GM23338 (cell line): Measurements from ENCODE around the gene TRIM38. TPM values are rescaled to one million over a fixed set of nuclear protein-coding genes. Genes with fewer than 3 reads are reported as not detected.

Experiments
- ATAC-seq: fragments of 200-7000 bp; cut with Tn5 transposase; 3 replicates; pipeline ENCODE4 v1.9.1; 2020
- DNase-seq: peaks from one replicate; pipeline ENCODE4 v3.0.0-alpha.2; 2015; ENCODE audit warnings: low spot score
- H2AFZ ChIP-seq: fragments of 200-600 bp; sonication (generic); 2 replicates; pipeline ENCODE4 v1.8.0; 2016; ENCODE audit warnings: antibody characterized with exemption, mild to moderate bottlenecking, moderate library complexity
- H3F3A ChIP-seq: fragments of 200-600 bp; sonication (generic); replicated peaks from 2 replicates; pipeline ENCODE4 v1.8.0; 2017; ENCODE audit warnings: antibody characterized with exemption, mixed run types, low read depth
- H3K27ac ChIP-seq: fragments of 200-600 bp; sonication (generic); 2 replicates; pipeline ENCODE4 v1.6.1; 2016; ENCODE audit warnings: low read depth
- H3K27me3 ChIP-seq: fragments of 200-600 bp; sonication (generic); 2 replicates; pipeline ENCODE4 v1.8.0; 2016; ENCODE audit warnings: mild to moderate bottlenecking, mixed run types, moderate library complexity; ENCODE audit not compliant: insufficient read depth
- H3K36me3 ChIP-seq: fragments of 200-600 bp; sonication (generic); 2 replicates; pipeline ENCODE4 v1.8.0; 2016; ENCODE audit warnings: mild to moderate bottlenecking; ENCODE audit not compliant: insufficient read depth
- H3K4me1 ChIP-seq: fragments of 200-600 bp; sonication (generic); 2 replicates; pipeline ENCODE4 v1.8.0; 2016; ENCODE audit warnings: mild to moderate bottlenecking, moderate library complexity; ENCODE audit not compliant: insufficient read depth
- H3K4me2 ChIP-seq: fragments of 200-600 bp; sonication (generic); 2 replicates; pipeline ENCODE4 v1.7.1; 2017; ENCODE audit warnings: mixed run types
- H3K4me3 ChIP-seq: fragments of 200-600 bp; sonication (generic); 2 replicates; pipeline ENCODE4 v1.6.1; 2016; ENCODE audit warnings: mixed run types
- H3K79me2 ChIP-seq: fragments of 200-600 bp; sonication (generic); replicated peaks from 2 replicates; pipeline ENCODE4 v1.8.0; 2017; ENCODE audit warnings: mild to moderate bottlenecking; ENCODE audit not compliant: insufficient read depth
- H3K9me2 ChIP-seq: fragments of 200-600 bp; sonication (generic); 2 replicates; pipeline ENCODE4 v1.8.0; 2017; ENCODE audit not compliant: insufficient read depth
- H4K20me1 ChIP-seq: fragments of 200-600 bp; sonication (generic); replicated peaks from 2 replicates; pipeline ENCODE4 v1.8.0; 2017; ENCODE audit warnings: mild to moderate bottlenecking; ENCODE audit not compliant: insufficient read depth
- H3K27ac Mint-ChIP-seq: 2 replicates; pipeline ENCODE4 v1.8.0; 2020; ENCODE audit warnings: inconsistent platforms, mild to moderate bottlenecking, moderate library complexity, mixed read lengths
- H3K27me3 Mint-ChIP-seq: 3 replicates; pipeline ENCODE4 v1.8.0; 2022; ENCODE audit warnings: low read depth, mild to moderate bottlenecking, moderate library complexity, mixed read lengths, inconsistent platforms; ENCODE audit not compliant: insufficient read depth, poor library complexity
- H3K36me3 Mint-ChIP-seq: 3 replicates; pipeline ENCODE4 v1.8.0; 2021; ENCODE audit warnings: low read depth, mild to moderate bottlenecking, inconsistent platforms, moderate library complexity, mixed read lengths
- H3K4me1 Mint-ChIP-seq: 3 replicates; pipeline ENCODE4 v1.8.0; 2020; ENCODE audit warnings: mild to moderate bottlenecking, inconsistent platforms, mixed read lengths
- H3K4me3 Mint-ChIP-seq: 3 replicates; pipeline ENCODE4 v1.8.0; 2021; ENCODE audit warnings: moderate library complexity, mild to moderate bottlenecking, inconsistent platforms, mixed read lengths
- H3K9me3 Mint-ChIP-seq: 3 replicates; pipeline ENCODE4 v1.8.0; 2020; ENCODE audit warnings: moderate library complexity, mild to moderate bottlenecking, inconsistent platforms, mixed read lengths
- CREB1 ChIP-seq: fragments of 250-450 bp; sonication (Bioruptor Pico); IDR thresholded peaks from 2 replicates; pipeline ENCODE4 v1.5.0; 2020; ENCODE audit warnings: low read depth, mild to moderate bottlenecking, moderate library complexity
- EZH2 ChIP-seq: fragments of 200-600 bp; sonication (generic); IDR thresholded peaks from one replicate; pipeline ENCODE4 v1.8.0; 2017; ENCODE audit warnings: antibody characterized with exemption, mild to moderate bottlenecking, low read depth; ENCODE audit not compliant: unreplicated experiment
- JUNB ChIP-seq: IDR thresholded peaks from one replicate; pipeline ENCODE4 v1.6.1; 2016; ENCODE audit warnings: antibody characterized with exemption; ENCODE audit not compliant: unreplicated experiment
- NANOG ChIP-seq: IDR thresholded peaks from 2 replicates; pipeline ENCODE4 v1.6.1; 2016; ENCODE audit warnings: antibody characterized with exemption, borderline replicate concordance
- POLR2AphosphoS5 ChIP-seq: IDR thresholded peaks from 2 replicates; pipeline ENCODE4 v1.6.1; 2016; ENCODE audit warnings: antibody characterized with exemption, low read depth
- STAT1 ChIP-seq: IDR thresholded peaks from one replicate; pipeline ENCODE4 v1.6.1; 2016; ENCODE audit warnings: antibody characterized with exemption; ENCODE audit not compliant: unreplicated experiment
- ZNF114 ChIP-seq: fragments of 250-450 bp; sonication (Bioruptor Pico); IDR thresholded peaks from 2 replicates; pipeline ENCODE4 v1.5.0; 2020; ENCODE audit warnings: mild to moderate bottlenecking, moderate library complexity
- ZNF331 ChIP-seq: fragments of 250-450 bp; sonication (Bioruptor Pico); IDR thresholded peaks from 2 replicates; pipeline ENCODE4 v1.5.0; 2020; ENCODE audit warnings: low read depth, mild to moderate bottlenecking, moderate library complexity
- polyA plus RNA-seq: library from polyadenylated mRNA; unstranded; fragments of >200 nt; fragmentation: Nextera tagmentation; extraction: Ambion mirVana; gene quantifications from 2 replicates; pipeline ENCODE4 v1.2.1, GENCODE V29; 2016
- total RNA-seq: library from RNA; depleted of rRNA; stranded (reverse); fragments of >200 nt; shearing (Covaris generic); gene quantifications from 2 replicates; pipeline ENCODE4 v1.2.3, GENCODE V29; 2014
- TF ChIP-seq, protein P1 (sequence below): IDR thresholded peaks from 2 replicates; pipeline ENCODE4 v1.6.1; 2016; ENCODE audit warnings: antibody characterized with exemption
- TF ChIP-seq, protein P2 (sequence below), 2 experiments: fragments of 200-600 bp in 1 of 2; sonication (generic) in 1 of 2; conservative IDR thresholded peaks; 2 replicates each; pipeline versions ENCODE4 v1.5.1 to v1.6.1; 2016 to 2017; ENCODE audit warnings: antibody characterized with exemption in 2 of 2, low read depth in 2 of 2, mild to moderate bottlenecking in 2 of 2, moderate library complexity in 1 of 2
- TF ChIP-seq, protein P3 (sequence below): IDR thresholded peaks from one replicate; pipeline ENCODE4 v1.6.1; 2018; ENCODE audit warnings: antibody characterized with exemption; ENCODE audit not compliant: unreplicated experiment

Gene TRIM38
- total and polyA plus RNA-seq, 2 experiments from 2014 or later = 0.66 to 0.82 TPM

DNA sequence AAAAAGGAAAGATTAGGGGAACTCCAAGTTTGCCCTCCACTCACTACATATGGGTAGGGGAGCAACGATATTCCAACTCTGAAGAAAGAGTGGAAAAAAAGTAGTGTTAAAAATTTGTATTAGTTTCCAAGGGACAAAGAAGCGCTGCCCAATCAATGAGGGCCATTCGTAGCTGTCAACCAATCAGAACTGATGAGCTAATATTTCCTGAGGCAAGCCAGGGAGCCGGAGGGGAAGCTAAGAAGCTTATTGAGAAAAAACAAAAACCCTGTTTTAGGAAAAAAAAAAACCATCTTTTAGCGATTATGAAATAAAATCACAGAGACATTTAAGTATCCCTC, 59.5 kb downstream of the TRIM38 start:
- Mint-ChIP-seq H3K4me3 (peak overlapping the region; percentile 96), H3K27me3 (peaks cover 30% of the 10 kb centered on the region)

More for the DNA sequence above, 59.5 kb downstream of the TRIM38 start:
- Histone ChIP-seq H3K79me2 (no peaks in the 10 kb centered on the region), H3K36me3 (no peaks in the 10 kb centered on the region), H4K20me1 (no peaks in the 10 kb centered on the region), H3F3A (0 out of 2 replicates have a peak, but pooled peaks cover 7% of the 10 kb centered on the region), H3K9me2 (no peaks in the 10 kb centered on the region), H3K27me3 (no peaks in the 10 kb centered on the region), H3K4me2 (peak overlapping the region; percentile 78), H3K27ac (peak overlapping the region; percentile 99), H3K4me1 (peaks cover 27% of the 10 kb centered on the region), H2AFZ (no peak overlapping the region), H3K4me3 (peak overlapping the region; percentile 77)
- peak overlapping the region; percentile 100 for H3K27ac Mint-ChIP-seq
- H3K4me1 Mint-ChIP-seq = peaks cover 61% of the 10 kb centered on the region
- DNase-seq (peak; percentile 67), ATAC-seq (peak; percentile 7)
- no peaks in the 10 kb centered on the region; the same call in 2 of the 3 replicates for H3K36me3 Mint-ChIP-seq
- H3K9me3 Mint-ChIP-seq = peaks cover 3% of the 10 kb centered on the region; the same call in 1 of the 3 replicates
- TF ChIP-seq STAT1 = no peak
- TF ChIP-seq, protein P1, sequence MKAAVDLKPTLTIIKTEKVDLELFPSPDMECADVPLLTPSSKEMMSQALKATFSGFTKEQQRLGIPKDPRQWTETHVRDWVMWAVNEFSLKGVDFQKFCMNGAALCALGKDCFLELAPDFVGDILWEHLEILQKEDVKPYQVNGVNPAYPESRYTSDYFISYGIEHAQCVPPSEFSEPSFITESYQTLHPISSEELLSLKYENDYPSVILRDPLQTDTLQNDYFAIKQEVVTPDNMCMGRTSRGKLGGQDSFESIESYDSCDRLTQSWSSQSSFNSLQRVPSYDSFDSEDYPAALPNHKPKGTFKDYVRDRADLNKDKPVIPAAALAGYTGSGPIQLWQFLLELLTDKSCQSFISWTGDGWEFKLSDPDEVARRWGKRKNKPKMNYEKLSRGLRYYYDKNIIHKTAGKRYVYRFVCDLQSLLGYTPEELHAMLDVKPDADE = no peak
- TF ChIP-seq JUNB = no peak
- no peak for TF ChIP-seq EZH2
- TF ChIP-seq POLR2AphosphoS5 = no peak
- TF ChIP-seq, protein P2, sequence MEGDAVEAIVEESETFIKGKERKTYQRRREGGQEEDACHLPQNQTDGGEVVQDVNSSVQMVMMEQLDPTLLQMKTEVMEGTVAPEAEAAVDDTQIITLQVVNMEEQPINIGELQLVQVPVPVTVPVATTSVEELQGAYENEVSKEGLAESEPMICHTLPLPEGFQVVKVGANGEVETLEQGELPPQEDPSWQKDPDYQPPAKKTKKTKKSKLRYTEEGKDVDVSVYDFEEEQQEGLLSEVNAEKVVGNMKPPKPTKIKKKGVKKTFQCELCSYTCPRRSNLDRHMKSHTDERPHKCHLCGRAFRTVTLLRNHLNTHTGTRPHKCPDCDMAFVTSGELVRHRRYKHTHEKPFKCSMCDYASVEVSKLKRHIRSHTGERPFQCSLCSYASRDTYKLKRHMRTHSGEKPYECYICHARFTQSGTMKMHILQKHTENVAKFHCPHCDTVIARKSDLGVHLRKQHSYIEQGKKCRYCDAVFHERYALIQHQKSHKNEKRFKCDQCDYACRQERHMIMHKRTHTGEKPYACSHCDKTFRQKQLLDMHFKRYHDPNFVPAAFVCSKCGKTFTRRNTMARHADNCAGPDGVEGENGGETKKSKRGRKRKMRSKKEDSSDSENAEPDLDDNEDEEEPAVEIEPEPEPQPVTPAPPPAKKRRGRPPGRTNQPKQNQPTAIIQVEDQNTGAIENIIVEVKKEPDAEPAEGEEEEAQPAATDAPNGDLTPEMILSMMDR (conservative IDR thresholded peaks at IDR 0.05; ENCODE audit: low read depth in 2 of 2) = no peak
- TF ChIP-seq, protein P3, sequence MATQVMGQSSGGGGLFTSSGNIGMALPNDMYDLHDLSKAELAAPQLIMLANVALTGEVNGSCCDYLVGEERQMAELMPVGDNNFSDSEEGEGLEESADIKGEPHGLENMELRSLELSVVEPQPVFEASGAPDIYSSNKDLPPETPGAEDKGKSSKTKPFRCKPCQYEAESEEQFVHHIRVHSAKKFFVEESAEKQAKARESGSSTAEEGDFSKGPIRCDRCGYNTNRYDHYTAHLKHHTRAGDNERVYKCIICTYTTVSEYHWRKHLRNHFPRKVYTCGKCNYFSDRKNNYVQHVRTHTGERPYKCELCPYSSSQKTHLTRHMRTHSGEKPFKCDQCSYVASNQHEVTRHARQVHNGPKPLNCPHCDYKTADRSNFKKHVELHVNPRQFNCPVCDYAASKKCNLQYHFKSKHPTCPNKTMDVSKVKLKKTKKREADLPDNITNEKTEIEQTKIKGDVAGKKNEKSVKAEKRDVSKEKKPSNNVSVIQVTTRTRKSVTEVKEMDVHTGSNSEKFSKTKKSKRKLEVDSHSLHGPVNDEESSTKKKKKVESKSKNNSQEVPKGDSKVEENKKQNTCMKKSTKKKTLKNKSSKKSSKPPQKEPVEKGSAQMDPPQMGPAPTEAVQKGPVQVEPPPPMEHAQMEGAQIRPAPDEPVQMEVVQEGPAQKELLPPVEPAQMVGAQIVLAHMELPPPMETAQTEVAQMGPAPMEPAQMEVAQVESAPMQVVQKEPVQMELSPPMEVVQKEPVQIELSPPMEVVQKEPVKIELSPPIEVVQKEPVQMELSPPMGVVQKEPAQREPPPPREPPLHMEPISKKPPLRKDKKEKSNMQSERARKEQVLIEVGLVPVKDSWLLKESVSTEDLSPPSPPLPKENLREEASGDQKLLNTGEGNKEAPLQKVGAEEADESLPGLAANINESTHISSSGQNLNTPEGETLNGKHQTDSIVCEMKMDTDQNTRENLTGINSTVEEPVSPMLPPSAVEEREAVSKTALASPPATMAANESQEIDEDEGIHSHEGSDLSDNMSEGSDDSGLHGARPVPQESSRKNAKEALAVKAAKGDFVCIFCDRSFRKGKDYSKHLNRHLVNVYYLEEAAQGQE = no peak
- no peak for TF ChIP-seq ZNF331 (CRISPR knock-in tag)
- no peak for TF ChIP-seq NANOG
- TF ChIP-seq ZNF114 (CRISPR knock-in tag) = no peak
- TF ChIP-seq CREB1 (CRISPR knock-in tag) = no peak
